ENCODE results near the gene SORBS1. TPM values are rescaled to one million over a fixed set of nuclear protein-coding genes. Genes with fewer than 3 reads are reported as not detected.

The SORBS1 gene
- total RNA-seq, 2 donors from 2014 or later: 56.8 to 79.1 TPM

DNA sequence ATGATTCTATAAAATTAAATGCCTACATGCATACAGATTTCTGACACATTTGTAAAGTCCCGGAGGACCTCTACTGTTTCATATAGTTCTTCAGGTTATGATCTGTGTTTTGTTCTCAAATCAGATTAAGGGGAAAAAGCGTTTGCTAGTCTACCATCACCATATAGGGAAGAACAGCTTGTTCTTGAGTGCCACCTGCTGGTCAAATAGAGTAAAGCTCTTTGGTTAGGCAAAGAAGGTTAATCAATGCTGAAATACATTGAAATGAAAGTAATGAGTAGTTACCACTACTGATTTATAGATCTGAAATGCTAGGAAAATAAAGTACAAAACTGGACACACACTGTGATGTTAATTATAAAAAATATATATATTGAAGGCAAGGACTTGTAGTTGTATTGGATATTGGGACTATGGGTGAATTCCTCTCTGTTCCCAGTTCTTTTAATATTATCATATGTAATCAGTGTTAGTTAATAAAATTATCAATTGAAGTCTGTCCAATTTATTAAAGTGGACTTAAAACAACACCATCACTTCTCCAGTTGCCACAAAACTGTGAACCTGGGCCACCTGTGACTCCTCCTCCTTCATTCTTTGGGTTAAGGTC is 197.8 kb downstream of the SORBS1 start:
- intact Hi-C loops (cut with DNase I): loop anchor here (5.0 kb wide), 2 partner anchors 121 to 231 kb away; no protein-coding TSS in a partner anchor
- Histone ChIP-seq H3K4me1 (peaks cover 10% of the 10 kb centered on the region), H3K36me3 (replicated peaks in 1 of 2; ENCODE audit: insufficient read depth in 1 of 2, low read depth in 2 of 2) (no peaks in the 10 kb centered on the region), H3K9me3 (no peaks in the 10 kb centered on the region), H3K27me3 (no peaks in the 10 kb centered on the region), H3K27ac (no peak overlapping the region), H3K4me3 (no peak overlapping the region)
- DNase-seq: peak; percentile 55 to 71 (median 58)
- peak; percentile 81 for ATAC-seq
- TF ChIP-seq, protein P1, sequence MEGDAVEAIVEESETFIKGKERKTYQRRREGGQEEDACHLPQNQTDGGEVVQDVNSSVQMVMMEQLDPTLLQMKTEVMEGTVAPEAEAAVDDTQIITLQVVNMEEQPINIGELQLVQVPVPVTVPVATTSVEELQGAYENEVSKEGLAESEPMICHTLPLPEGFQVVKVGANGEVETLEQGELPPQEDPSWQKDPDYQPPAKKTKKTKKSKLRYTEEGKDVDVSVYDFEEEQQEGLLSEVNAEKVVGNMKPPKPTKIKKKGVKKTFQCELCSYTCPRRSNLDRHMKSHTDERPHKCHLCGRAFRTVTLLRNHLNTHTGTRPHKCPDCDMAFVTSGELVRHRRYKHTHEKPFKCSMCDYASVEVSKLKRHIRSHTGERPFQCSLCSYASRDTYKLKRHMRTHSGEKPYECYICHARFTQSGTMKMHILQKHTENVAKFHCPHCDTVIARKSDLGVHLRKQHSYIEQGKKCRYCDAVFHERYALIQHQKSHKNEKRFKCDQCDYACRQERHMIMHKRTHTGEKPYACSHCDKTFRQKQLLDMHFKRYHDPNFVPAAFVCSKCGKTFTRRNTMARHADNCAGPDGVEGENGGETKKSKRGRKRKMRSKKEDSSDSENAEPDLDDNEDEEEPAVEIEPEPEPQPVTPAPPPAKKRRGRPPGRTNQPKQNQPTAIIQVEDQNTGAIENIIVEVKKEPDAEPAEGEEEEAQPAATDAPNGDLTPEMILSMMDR (IDR thresholded peaks at IDR 0.05): peak; percentile 73 to 91 (median 89)
- TF ChIP-seq POLR2A (IDR thresholded peaks at IDR 0.05): no peak
- WGBS, 2 donors: 0% methylated on average over 2 of the region's 2 CpGs

GRCh38 chr10:95360122-95360714 is 201.0 kb downstream of the SORBS1 start:
- ATAC-seq: no peak
- Histone ChIP-seq H3K9me3 (no peaks in the 10 kb centered on the region), H3K27me3 (no peaks in the 10 kb centered on the region), H3K36me3 (replicated peaks in 1 of 2; ENCODE audit: insufficient read depth in 1 of 2, low read depth in 2 of 2) (no peaks in the 10 kb centered on the region), H3K4me3 (no peak overlapping the region), H3K4me1 (peaks cover 10% of the 10 kb centered on the region), H3K27ac (no peak overlapping the region)
- DNase-seq: no peak
- intact Hi-C loops (cut with DNase I): loop anchor here (5.0 kb wide), 2 partner anchors 118 to 228 kb away; no protein-coding TSS in a partner anchor
- TF ChIP-seq POLR2A (IDR thresholded peaks at IDR 0.05): no peak
- TF ChIP-seq, protein P1 (IDR thresholded peaks at IDR 0.05): no peak

GRCh38 chr10:95359466-95359865 is 201.7 kb downstream of the SORBS1 start:
- TF ChIP-seq, protein P1 (IDR thresholded peaks at IDR 0.05): no peak
- TF ChIP-seq POLR2A (IDR thresholded peaks at IDR 0.05): no peak
- 88 to 93% methylated on average over 6 of the region's 6 CpGs for WGBS, 2 donors
- Histone ChIP-seq H3K27ac (no peak overlapping the region), H3K9me3 (no peaks in the 10 kb centered on the region), H3K4me3 (no peak overlapping the region), H3K4me1 (peaks cover 10% of the 10 kb centered on the region), H3K27me3 (no peaks in the 10 kb centered on the region), H3K36me3 (replicated peaks in 1 of 2; ENCODE audit: insufficient read depth in 1 of 2, low read depth in 2 of 2) (no peaks in the 10 kb centered on the region)
- no peak for DNase-seq
- intact Hi-C loops (cut with DNase I): no loop called here
- no peak for ATAC-seq

GRCh38 chr10:95356190-95356955 is 204.8 kb downstream of the SORBS1 start:
- Histone ChIP-seq H3K27ac (no peak overlapping the region), H3K4me3 (no peak overlapping the region), H3K27me3 (no peaks in the 10 kb centered on the region), H3K36me3 (replicated peaks in 1 of 2; ENCODE audit: insufficient read depth in 1 of 2, low read depth in 2 of 2) (no peaks in the 10 kb centered on the region), H3K9me3 (no peaks in the 10 kb centered on the region), H3K4me1 (peaks cover 16% of the 10 kb centered on the region)
- DNase-seq (no peak), ATAC-seq (no peak)
- TF ChIP-seq, protein P1 (IDR thresholded peaks at IDR 0.05): no peak
- no peak for TF ChIP-seq POLR2A (IDR thresholded peaks at IDR 0.05)
- intact Hi-C loops (cut with DNase I): no loop called here
- WGBS, 2 donors: 91% methylated on average over 18 to 23 of the region's 23 CpGs

Measured in body of pancreas (tissue), 4 donors.